Cardiac muscle cell (in vitro differentiated cells and primary cell): Measurements from ENCODE around the gene FASTK. TPM values are rescaled to one million over a fixed set of nuclear protein-coding genes. Genes with fewer than 3 reads are reported as not detected.

Source experiments
- DNase-seq, 2 donors: peaks; one replicate each; pipeline versions ENCODE4 v3.0.0 to v3.0.0-alpha.2; 2010 to 2017; ENCODE audit warnings: low read depth in 1 of 2, low spot score in 1 of 2
- H3K27ac ChIP-seq: fragments of 200-600 bp; sonication (generic); 2 replicates; pipeline ENCODE4 v1.5.1; 2016
- H3K27me3 ChIP-seq: fragments of 200-600 bp; sonication (generic); 2 replicates; pipeline ENCODE4 v1.6.0; 2016; ENCODE audit warnings: control low read depth
- H3K36me3 ChIP-seq: fragments of 200-600 bp; sonication (generic); 2 replicates; pipeline ENCODE4 v1.5.1; 2016; ENCODE audit warnings: control low read depth
- H3K4me1 ChIP-seq: fragments of 200-600 bp; sonication (generic); 2 replicates; pipeline ENCODE4 v1.8.1; 2017; ENCODE audit warnings: low read depth, mild to moderate bottlenecking, mixed run types
- H3K4me3 ChIP-seq: fragments of 200-600 bp; sonication (generic); 2 replicates; pipeline ENCODE4 v1.5.1; 2016; ENCODE audit warnings: mild to moderate bottlenecking
- H3K9me3 ChIP-seq: fragments of 200-600 bp; sonication (generic); 2 replicates; pipeline ENCODE4 v1.5.1; 2017; ENCODE audit warnings: low read depth, mild to moderate bottlenecking, control low read depth
- CTCF ChIP-seq: IDR thresholded peaks from 2 replicates; pipeline ENCODE4 v1.5.1; 2012; ENCODE audit warnings: low read depth, mild to moderate bottlenecking, low read length
- polyA plus RNA-seq: library from polyadenylated mRNA; unstranded; fragments of >200 nt; fragmentation: Nextera tagmentation; extraction: Ambion mirVana; gene quantifications from 2 replicates; pipeline ENCODE4 v1.2.1, GENCODE V29; 2016
- total RNA-seq: library from RNA; depleted of rRNA; stranded (reverse); fragments of >200 nt; gene quantifications from 2 replicates; pipeline ENCODE4 v1.2.3, GENCODE V29; 2016

FASTK gene
- total and polyA plus RNA-seq, 2 experiments from 2014 or later = 165 to 227 TPM

GRCh38 chr7:151065516-151065915, 15.1 kb downstream of the FASTK start:
- no peak overlapping the region for H3K27ac ChIP-seq
- no peaks in the 10 kb centered on the region for H3K27me3 ChIP-seq
- no peak for TF ChIP-seq CTCF
- H3K9me3 ChIP-seq = no peaks in the 10 kb centered on the region
- peaks cover 50% of the 10 kb centered on the region for H3K36me3 ChIP-seq
- DNase-seq = no peak
- no peak overlapping the region for H3K4me3 ChIP-seq
- peaks cover 15% of the 10 kb centered on the region for H3K4me1 ChIP-seq

- Histone ChIP-seq H3K4me1 (peaks cover 16% of the 10 kb centered on the region), H3K27me3 (no peaks in the 10 kb centered on the region), H3K27ac (no peak overlapping the region), H3K9me3 (no peaks in the 10 kb centered on the region), H3K4me3 (no peak overlapping the region), H3K36me3 (peaks cover 45% of the 10 kb centered on the region)
- no peak for DNase-seq
- no peak for TF ChIP-seq CTCF
Measured at GRCh38 chr7:151064993-151065392, 15.6 kb downstream of the FASTK start.

GRCh38 chr7:151064454-151064853, 16.2 kb downstream of the FASTK start:
- H3K4me1 ChIP-seq = peaks cover 16% of the 10 kb centered on the region
- DNase-seq = no peak
- no peak for TF ChIP-seq CTCF
- H3K36me3 ChIP-seq = peaks cover 40% of the 10 kb centered on the region
- no peak overlapping the region for H3K27ac ChIP-seq
- H3K4me3 ChIP-seq = no peak overlapping the region
- H3K9me3 ChIP-seq = no peaks in the 10 kb centered on the region
- no peaks in the 10 kb centered on the region for H3K27me3 ChIP-seq

- DNase-seq = peak in 1 of 2 donors; percentile 69
- Histone ChIP-seq H3K4me3 (peak overlapping the region; percentile 11), H3K27ac (peak overlapping the region; percentile 76), H3K36me3 (peaks cover 31% of the 10 kb centered on the region), H3K9me3 (no peaks in the 10 kb centered on the region), H3K4me1 (peaks cover 25% of the 10 kb centered on the region), H3K27me3 (no peaks in the 10 kb centered on the region)
- no peak for TF ChIP-seq CTCF
Measured at GRCh38 chr7:151063212-151063561, 17.4 kb downstream of the FASTK start.

GRCh38 chr7:151062399-151063211, 18.0 kb downstream of the FASTK start:
- peaks cover 25% of the 10 kb centered on the region for H3K36me3 ChIP-seq
- peaks cover 25% of the 10 kb centered on the region for H3K4me1 ChIP-seq
- peak overlapping the region; percentile 11 for H3K4me3 ChIP-seq
- no peak for TF ChIP-seq CTCF
- no peaks in the 10 kb centered on the region for H3K27me3 ChIP-seq
- H3K27ac ChIP-seq = peak overlapping the region; percentile 76
- peak; percentile 72 to 93 for DNase-seq
- no peaks in the 10 kb centered on the region for H3K9me3 ChIP-seq
